Measurements from ENCODE around the gene PRPF18.
"Not testable (repeated sequence)": the region's sequence is repeated elsewhere in the genome, so short reads cannot be mapped to it uniquely, and the experiment has no call there.

The PRPF18 gene, protein sequence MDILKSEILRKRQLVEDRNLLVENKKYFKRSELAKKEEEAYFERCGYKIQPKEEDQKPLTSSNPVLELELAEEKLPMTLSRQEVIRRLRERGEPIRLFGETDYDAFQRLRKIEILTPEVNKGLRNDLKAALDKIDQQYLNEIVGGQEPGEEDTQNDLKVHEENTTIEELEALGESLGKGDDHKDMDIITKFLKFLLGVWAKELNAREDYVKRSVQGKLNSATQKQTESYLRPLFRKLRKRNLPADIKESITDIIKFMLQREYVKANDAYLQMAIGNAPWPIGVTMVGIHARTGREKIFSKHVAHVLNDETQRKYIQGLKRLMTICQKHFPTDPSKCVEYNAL

GRCh38 chr10:13586676-13587355 lies at the start of gene PRPF18:
Gene PRPF18, plus strand, starts transcription at chr10:13586965. Its CDS starts 122 bp downstream, at chr10:13587087.
- DNase-seq (ENCODE audit: low spot score): peak; percentile 93

- not testable (repeated sequence) for DNase-seq (ENCODE audit: low spot score)
Observed at GRCh38 chr10:13537985-13538384, 48.8 kb upstream of the PRPF18 start.

- no peak for DNase-seq (ENCODE audit: low spot score)
Observed at GRCh38 chr10:13542533-13542932, 44.2 kb upstream of the PRPF18 start.

GRCh38 chr10:13550802-13551201 lies 36.0 kb upstream of the PRPF18 start:
- no peak for DNase-seq (ENCODE audit: low spot score)

GRCh38 chr10:13555884-13556510 lies 30.8 kb upstream of the PRPF18 start:
- DNase-seq (ENCODE audit: low spot score): no peak

GRCh38 chr10:13559124-13559700 lies 27.6 kb upstream of the PRPF18 start:
- no peak for DNase-seq (ENCODE audit: low spot score)

- peak; percentile 10 for DNase-seq (ENCODE audit: low spot score)
Observed at GRCh38 chr10:13560597-13560996, 26.2 kb upstream of the PRPF18 start.

- DNase-seq (ENCODE audit: low spot score): no peak
Observed at GRCh38 chr10:13563481-13564445, 23.0 kb upstream of the PRPF18 start.

DNA sequence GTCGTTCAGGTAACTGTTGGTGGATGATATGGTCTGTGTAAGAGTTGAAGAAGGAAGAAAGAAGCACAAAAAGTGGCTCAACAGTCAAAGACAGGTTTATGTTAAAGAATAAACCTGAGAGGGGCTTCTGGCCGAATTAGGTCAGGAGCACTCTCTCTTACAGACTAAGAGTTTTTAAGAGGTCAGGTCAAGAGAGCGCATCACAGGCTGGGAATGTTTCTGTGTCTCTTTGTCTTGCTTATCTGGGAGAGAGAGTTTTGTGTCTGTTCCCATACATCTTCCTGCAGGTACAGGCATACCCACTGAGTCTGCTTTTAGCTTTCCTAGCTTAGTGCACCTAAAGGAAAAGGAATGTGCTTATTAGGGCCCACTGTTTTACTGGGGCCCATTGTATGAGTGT lies 22.2 kb upstream of the PRPF18 start:
- no peak for DNase-seq (ENCODE audit: low spot score)

DNA sequence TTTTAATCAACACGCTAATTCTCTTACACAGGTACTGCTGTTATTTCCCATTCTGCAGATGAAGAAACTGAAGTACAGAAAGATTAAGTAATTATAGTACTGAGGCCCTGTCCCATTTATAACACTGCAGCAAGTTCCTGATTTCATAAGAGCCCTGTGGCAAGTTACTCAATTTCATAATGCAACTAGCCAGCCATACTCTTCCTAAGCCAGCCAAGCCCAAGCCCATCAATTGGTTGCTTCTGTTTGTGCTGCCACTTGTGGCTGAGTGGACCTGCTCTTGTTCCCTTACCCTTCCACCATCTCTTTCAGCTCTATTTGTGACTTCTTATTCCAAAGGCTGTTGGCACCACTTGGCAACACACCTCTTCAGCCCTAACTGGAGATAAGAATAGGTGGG lies 19.7 kb upstream of the PRPF18 start:
- DNase-seq (ENCODE audit: low spot score): no peak

- DNase-seq (ENCODE audit: low spot score): no peak
Observed at GRCh38 chr10:13571541-13571940, 15.2 kb upstream of the PRPF18 start.

GRCh38 chr10:13573960-13574359 lies 12.8 kb upstream of the PRPF18 start:
- DNase-seq (ENCODE audit: low spot score): no peak

- DNase-seq (ENCODE audit: low spot score): no peak
Observed at GRCh38 chr10:13585195-13585751, 1.5 kb upstream of the PRPF18 start.

DNA sequence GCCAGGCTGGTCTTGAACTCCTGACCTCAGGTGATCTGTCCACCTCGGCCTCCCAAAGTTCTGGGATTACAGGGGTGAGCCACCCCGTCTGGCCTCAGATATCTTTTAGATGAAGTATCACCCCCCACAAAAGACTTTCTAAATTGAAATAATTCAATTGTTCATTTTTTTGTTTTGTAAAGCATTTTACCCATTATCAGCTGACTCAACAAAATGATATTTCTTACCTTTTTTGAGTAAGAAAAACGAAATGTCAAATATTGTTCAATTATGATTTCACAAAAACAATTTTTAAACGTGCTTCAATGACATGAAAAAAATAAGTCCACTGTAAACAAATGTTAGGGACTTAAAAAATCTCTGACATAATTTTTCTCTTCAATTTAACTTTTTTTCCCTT lies 822 bp upstream of the PRPF18 start:
- DNase-seq (ENCODE audit: low spot score): no peak

- no peak for DNase-seq (ENCODE audit: low spot score)
Observed at GRCh38 chr10:13587391-13587790, 626 bp downstream of the PRPF18 start.

- no peak for DNase-seq (ENCODE audit: low spot score)
Observed at GRCh38 chr10:13589316-13589715, 2.6 kb downstream of the PRPF18 start.

GRCh38 chr10:13590886-13591285 lies 4.1 kb downstream of the PRPF18 start:
- DNase-seq (ENCODE audit: low spot score): no peak

DNA sequence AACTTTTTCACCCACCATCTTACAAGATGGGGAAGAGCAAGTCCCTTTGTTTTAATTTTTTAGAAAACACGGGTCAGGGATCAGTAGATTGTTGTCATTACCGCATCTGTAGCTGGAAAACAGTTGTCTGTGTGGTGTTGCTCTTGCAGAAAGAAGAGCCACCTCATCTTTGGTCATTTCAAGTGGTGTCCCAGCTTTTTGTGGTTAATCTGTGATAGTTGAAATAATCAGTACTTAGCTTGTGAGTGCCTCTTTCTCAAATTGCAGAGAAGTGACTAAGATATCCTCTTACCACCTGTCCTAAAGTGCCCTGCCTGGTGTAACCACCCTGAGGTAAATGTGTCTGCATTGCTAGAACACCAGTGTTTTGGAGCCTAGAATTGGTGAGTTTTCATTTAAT lies 5.5 kb downstream of the PRPF18 start:
- DNase-seq (ENCODE audit: low spot score): no peak

DNA sequence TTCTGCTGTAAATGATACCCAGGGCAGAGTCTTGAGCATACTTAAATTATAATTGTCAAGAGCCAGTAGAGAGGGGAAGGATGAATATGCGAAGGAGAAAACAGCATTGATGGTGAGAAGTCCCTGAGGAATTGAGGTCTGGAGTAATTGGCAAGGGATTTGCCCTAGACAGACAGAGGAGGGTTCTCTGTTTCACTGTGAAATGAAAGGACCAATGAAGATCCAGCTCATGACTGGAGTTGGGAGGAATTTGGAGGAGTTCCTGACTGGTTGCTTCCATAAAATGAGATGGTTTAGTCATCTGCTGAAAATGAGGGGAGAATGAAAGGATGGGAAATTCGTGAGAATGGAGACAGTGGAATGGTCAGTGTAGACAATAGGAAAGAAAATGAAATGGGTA lies 6.8 kb downstream of the PRPF18 start:
- no peak for DNase-seq (ENCODE audit: low spot score)

GRCh38 chr10:13594641-13595040 lies 7.9 kb downstream of the PRPF18 start:
- no peak for DNase-seq (ENCODE audit: low spot score)

- no peak for DNase-seq (ENCODE audit: low spot score)
Observed at GRCh38 chr10:13597909-13598308, 11.1 kb downstream of the PRPF18 start.

All from hepatic stellate cell (primary cell).